ENCODE results near the gene AUTS2. TPM values are rescaled to one million over a fixed set of nuclear protein-coding genes. Genes with fewer than 3 reads are reported as not detected.

AUTS2 gene
- total RNA-seq, 1 experiment from 2014 or later: 256 TPM

- H3K9me3 Mint-ChIP-seq: no peaks in the 10 kb centered on the region; a peak in 1 of 5 replicates
Measured at GRCh38 chr7:70646536-70647248, 1048.4 kb downstream of the AUTS2 start.

More at GRCh38 chr7:70646536-70647248, 1048.4 kb downstream of the AUTS2 start:
- H3K18ac ChIP-seq (ENCODE audit: insufficient read length, low read depth, low read length): no peak overlapping the region
- H4K8ac ChIP-seq (replicated peaks; ENCODE audit: insufficient read length, low read depth, low read length): no peak overlapping the region
- no peak overlapping the region for H2BK20ac ChIP-seq (ENCODE audit: low read depth, low read length, poor library complexity, severe bottlenecking)
- no peaks in the 10 kb centered on the region for H3K9me3 ChIP-seq (ENCODE audit: control insufficient read depth, low read depth, low read length)
- no peak overlapping the region for H2BK120ac ChIP-seq (ENCODE audit: low read depth, low read length, poor library complexity, severe bottlenecking)
- H2AK5ac ChIP-seq (ENCODE audit: insufficient read length, low read length): no peak overlapping the region
- no peak overlapping the region for H2BK12ac ChIP-seq (ENCODE audit: insufficient read length, low read depth, low read length)
- H3K56ac ChIP-seq (ENCODE audit: insufficient read length, low read depth, low read length): no peak overlapping the region
- no peak overlapping the region for H3T11ph ChIP-seq (ENCODE audit: low read length)
- H3K14ac ChIP-seq (ENCODE audit: insufficient read depth, low read length): no peak overlapping the region
- H4K20me1 ChIP-seq (ENCODE audit: control insufficient read depth, insufficient read depth, insufficient read length): no peaks in the 10 kb centered on the region
- Mint-ChIP-seq H3K36me3 (ENCODE audit: insufficient read depth in 1 of 3, low read depth in 3 of 3) (peaks cover 0 to 4% (median 0%) of the 10 kb centered on the region in 3 experiments; a peak in 1 of 7 replicates), H3K27ac (no peak overlapping the region), H3K27me3 (ENCODE audit: low read depth) (peaks cover 2% of the 10 kb centered on the region), H3K4me1 (peaks cover 4 to 7% of the 10 kb centered on the region in 2 experiments; a peak in 3 of 4 replicates), H3K4me3 (no peak overlapping the region)
- H3K9ac ChIP-seq (ENCODE audit: extremely low read depth, insufficient read length, low read length): no peak overlapping the region
- no peak overlapping the region for H3K27ac ChIP-seq (ENCODE audit: insufficient read length, low read depth, low read length)
- no peaks in the 10 kb centered on the region for H3K79me1 ChIP-seq (ENCODE audit: insufficient read depth, low read depth, low read length, poor library complexity, severe bottlenecking)
- H3K23me2 ChIP-seq (ENCODE audit: insufficient read length, low read depth, low read length, poor library complexity, severe bottlenecking): no peaks in the 10 kb centered on the region
- no peak overlapping the region for H3K23ac ChIP-seq (ENCODE audit: insufficient read length, low read depth, low read length)
- TF ChIP-seq CTCF (conservative IDR thresholded peaks at IDR 0.05): no peak
- H4K5ac ChIP-seq (ENCODE audit: insufficient read length, low read depth, low read length): no peak overlapping the region
- H2BK5ac ChIP-seq (ENCODE audit: insufficient read length, low read length): no peak overlapping the region
- H3K79me2 ChIP-seq (ENCODE audit: insufficient read depth, low read length): no peaks in the 10 kb centered on the region
- H3K4me2 ChIP-seq (ENCODE audit: insufficient read depth, insufficient read length, low read length): no peak overlapping the region
- H3K4ac ChIP-seq (ENCODE audit: low read depth, low read length): no peak overlapping the region
- no peak overlapping the region for H2BK15ac ChIP-seq (ENCODE audit: low read depth, low read length)
- no peak overlapping the region for H2AFZ ChIP-seq (ENCODE audit: low read length)
- no peaks in the 10 kb centered on the region; the same call in 1 of the 2 replicates for H3K27me3 ChIP-seq (ENCODE audit: insufficient read depth, low read length)
- H3K4me1 ChIP-seq (ENCODE audit: insufficient read depth, low read length): no peaks in the 10 kb centered on the region
- no peak overlapping the region for H4K91ac ChIP-seq (ENCODE audit: insufficient read length, low read depth, low read length)
- no peak for DNase-seq
- WGBS (ENCODE audit: extremely low coverage, insufficient read length, low lambda C conversion rate): no CpG with 5 or more reads among the region's 14 CpGs

All from H9 (cell line).